Epithelial cell of proximal tubule (primary cell): ENCODE data around the gene UBAC1. TPM values are rescaled to one million over a fixed set of nuclear protein-coding genes. Genes with fewer than 3 reads are reported as not detected.

Experiments used
- DNase-seq: peaks from one replicate; pipeline ENCODE4 v3.0.0-alpha.2; 2011; ENCODE audit warnings: low read depth
- H3K4me3 ChIP-seq: 2 replicates; pipeline ENCODE4 v1.5.1; 2011; ENCODE audit warnings: low read depth, mild to moderate bottlenecking, low read length
- CTCF ChIP-seq: conservative IDR thresholded peaks from 2 replicates; pipeline ENCODE4 v1.5.1; 2012; ENCODE audit warnings: low read depth, mild to moderate bottlenecking, low read length
- total RNA-seq: library from RNA; depleted of rRNA; stranded (reverse); fragments of >200 nt; gene quantifications from 2 replicates; pipeline ENCODE4 v1.2.3, GENCODE V29; 2015

UBAC1 gene
- total RNA-seq, 1 donor from 2014 or later, result 40.9 TPM

- no peak overlapping the region for H3K4me3 ChIP-seq
- TF ChIP-seq CTCF, result no peak
- no peak for DNase-seq
Observed at GRCh38 chr9:135888766-135889394, 72.3 kb downstream of the UBAC1 start.

GRCh38 chr9:135888126-135888765 lies 72.9 kb downstream of the UBAC1 start:
- no peak overlapping the region for H3K4me3 ChIP-seq
- no peak for TF ChIP-seq CTCF
- no peak for DNase-seq

- DNase-seq, result no peak
- no peak overlapping the region for H3K4me3 ChIP-seq
- TF ChIP-seq CTCF, result no peak
Observed at GRCh38 chr9:135887585-135888050, 73.6 kb downstream of the UBAC1 start.

- no peak for DNase-seq
- no peak for TF ChIP-seq CTCF
- H3K4me3 ChIP-seq, result no peak overlapping the region
Observed at GRCh38 chr9:135887021-135887507, 74.1 kb downstream of the UBAC1 start.

- no peak for DNase-seq
- no peak for TF ChIP-seq CTCF
- no peak overlapping the region for H3K4me3 ChIP-seq
Observed at GRCh38 chr9:135886147-135886981, 74.8 kb downstream of the UBAC1 start.

- H3K4me3 ChIP-seq, result no peak overlapping the region
- DNase-seq, result no peak
- TF ChIP-seq CTCF, result no peak
Observed at GRCh38 chr9:135885100-135885853, 75.9 kb downstream of the UBAC1 start.
